BLaER1 (cell line): Measurements from ENCODE around the gene CAB39.
"Not testable (repeated sequence)": the region's sequence is repeated elsewhere in the genome, so short reads cannot be mapped to it uniquely, and the experiment has no call there.

Source experiments
- H3K27ac ChIP-seq: shearing (Covaris generic); formaldehyde crosslinking; 2 replicates; pipeline ENCODE4 v1.8.1; 2022
- H3K27me3 ChIP-seq: shearing (Covaris generic); formaldehyde crosslinking; 2 replicates; pipeline ENCODE4 v1.8.1; 2022
- H3K36me3 ChIP-seq: shearing (Covaris generic); formaldehyde crosslinking; 2 replicates; pipeline ENCODE4 v1.8.1; 2022
- H3K4me1 ChIP-seq: shearing (Covaris generic); formaldehyde crosslinking; 2 replicates; pipeline ENCODE4 v1.8.1; 2022
- H3K4me2 ChIP-seq: shearing (Covaris generic); formaldehyde crosslinking; 2 replicates; pipeline ENCODE4 v1.8.1; 2022
- H3K4me3 ChIP-seq: shearing (Covaris generic); formaldehyde crosslinking; 2 replicates; pipeline ENCODE4 v1.8.1; 2022
- H3K9ac ChIP-seq: shearing (Covaris generic); formaldehyde crosslinking; 2 replicates; pipeline ENCODE4 v1.8.1; 2022
- H3K9me3 ChIP-seq: shearing (Covaris generic); formaldehyde crosslinking; 2 replicates; pipeline ENCODE4 v1.8.1; 2022
- H4K20me1 ChIP-seq: shearing (Covaris generic); formaldehyde crosslinking; 2 replicates; pipeline ENCODE4 v1.8.1; 2022
- Cebpa-rat ChIP-seq: shearing (Covaris generic); IDR thresholded peaks from 2 replicates; pipeline ENCODE4 v1.8.1; 2022

Gene CAB39

DNA sequence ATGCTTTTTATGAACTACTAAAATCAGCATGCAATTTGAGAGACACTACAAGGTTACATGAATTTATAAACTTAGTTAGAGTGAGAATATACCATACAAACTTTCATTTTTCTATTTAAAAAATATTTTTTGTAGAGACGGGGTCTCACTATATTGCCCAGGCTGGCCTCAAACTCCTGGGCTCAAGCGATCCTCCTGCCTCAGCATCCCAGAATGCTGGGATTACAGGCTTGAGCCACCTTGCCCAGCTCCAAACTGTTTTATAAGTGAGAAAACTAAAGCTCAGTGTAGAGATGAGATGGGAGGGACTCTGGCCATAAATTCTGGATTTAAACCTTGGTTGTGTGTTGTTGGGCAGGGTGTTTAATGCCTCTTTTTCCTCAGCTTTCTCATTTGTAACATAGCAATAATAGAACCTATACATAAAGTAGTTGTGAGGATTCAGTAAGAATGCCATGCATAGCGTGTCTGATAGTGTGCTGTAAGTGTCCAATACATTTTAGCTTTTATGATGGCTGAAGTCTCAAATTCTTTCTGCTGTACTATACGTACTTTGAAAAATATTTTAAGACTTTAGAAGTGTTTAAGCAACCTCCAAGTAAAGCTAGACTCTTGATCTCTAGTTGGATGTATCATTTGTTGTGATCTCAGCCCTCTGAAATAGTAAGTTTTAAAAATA is 9.7 kb downstream of the CAB39 start:
- Histone ChIP-seq H3K4me2 (no peak overlapping the region; the same call in 1 of the 2 replicates), H3K9ac (peak overlapping the region; percentile 38; the same call in 1 of the 2 replicates), H3K9me3 (no peaks in the 10 kb centered on the region), H3K27me3 (no peaks in the 10 kb centered on the region), H3K4me1 (peaks cover 60% of the 10 kb centered on the region), H3K27ac (peak overlapping the region; percentile 6; the same call in 1 of the 2 replicates), H3K4me3 (no peak overlapping the region), H3K36me3 (peaks cover 45% of the 10 kb centered on the region), H4K20me1 (peaks cover 97% of the 10 kb centered on the region)
- no peak for TF ChIP-seq Cebpa-rat

DNA sequence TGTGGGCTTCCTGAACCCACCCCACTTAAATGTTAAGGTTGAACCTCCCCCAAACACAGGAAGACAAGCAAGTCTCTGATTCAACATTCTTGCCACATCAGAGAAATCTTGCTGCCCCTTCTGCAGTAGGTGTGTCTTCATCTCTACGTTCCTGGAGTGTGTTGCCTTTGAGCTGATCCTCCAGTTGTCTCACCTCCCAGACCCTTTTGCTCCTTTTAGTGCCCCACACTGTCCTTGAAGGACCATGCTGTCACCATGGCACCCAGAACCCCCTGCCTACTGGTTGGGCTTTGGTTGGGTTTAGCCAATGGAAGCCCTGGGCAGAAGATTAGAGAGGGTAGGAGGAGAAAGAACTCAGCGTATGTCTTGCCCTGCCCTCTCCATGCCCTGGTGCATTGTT is 10.7 kb downstream of the CAB39 start:
- H3K9me3 ChIP-seq, result no peaks in the 10 kb centered on the region
- H3K36me3 ChIP-seq, result peaks cover 55% of the 10 kb centered on the region
- H3K27ac ChIP-seq, result no peak overlapping the region
- H3K27me3 ChIP-seq, result no peaks in the 10 kb centered on the region
- no peak overlapping the region for H3K9ac ChIP-seq
- peak overlapping the region; percentile 20; the same call in 1 of the 2 replicates for H3K4me2 ChIP-seq
- no peak for TF ChIP-seq Cebpa-rat
- H3K4me1 ChIP-seq, result peaks cover 50% of the 10 kb centered on the region
- H4K20me1 ChIP-seq, result peaks cover 97% of the 10 kb centered on the region
- no peak overlapping the region for H3K4me3 ChIP-seq

DNA sequence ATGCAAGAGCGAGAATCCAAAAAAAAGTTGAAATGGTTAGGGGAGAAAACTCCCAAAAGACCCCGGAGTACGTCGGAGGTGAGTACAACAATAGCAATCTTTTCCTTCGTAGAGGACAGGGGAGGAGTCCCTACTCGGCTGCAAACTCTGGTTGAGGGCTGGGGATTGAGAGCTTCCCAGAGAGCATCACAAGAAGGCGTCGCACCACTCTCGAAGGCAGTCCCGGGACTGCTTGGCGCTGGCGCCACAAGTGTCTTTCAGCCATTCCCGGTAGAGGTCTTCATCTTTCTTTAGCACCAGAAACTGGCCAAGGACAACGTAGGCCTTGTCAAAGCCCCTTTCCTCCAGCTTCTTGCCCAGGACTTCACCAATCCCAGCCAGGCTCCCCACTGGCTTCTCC is 12.3 kb downstream of the CAB39 start:
- not testable (repeated sequence) for H3K9ac ChIP-seq, H3K4me2 ChIP-seq, H3K27me3 ChIP-seq, H3K4me3 ChIP-seq, H3K9me3 ChIP-seq, H3K27ac ChIP-seq
- H4K20me1 ChIP-seq, result peaks cover 97% of the 10 kb centered on the region
- peaks cover 58% of the 10 kb centered on the region for H3K36me3 ChIP-seq
- H3K4me1 ChIP-seq, result peaks cover 37% of the 10 kb centered on the region

DNA sequence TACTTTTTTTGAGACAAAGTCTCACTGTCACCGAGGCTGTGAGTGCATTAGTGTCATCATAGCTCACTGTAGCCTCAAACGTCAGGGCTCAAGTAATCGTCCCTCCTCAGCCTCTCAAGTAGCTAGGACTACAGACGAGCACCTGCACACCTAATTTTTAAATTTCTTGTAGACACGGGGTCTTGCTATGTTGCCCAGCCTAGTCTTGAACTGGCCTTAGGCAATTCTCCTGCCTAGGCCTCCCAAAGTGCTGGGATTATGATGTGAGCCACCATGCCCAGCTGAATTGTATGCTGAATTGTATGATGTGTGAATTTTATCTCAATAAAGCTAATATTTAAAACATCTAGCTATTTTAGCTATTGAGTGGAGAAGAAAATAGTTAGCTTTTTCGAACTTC is 18.9 kb downstream of the CAB39 start:
- H3K27me3 ChIP-seq, result no peaks in the 10 kb centered on the region
- no peak overlapping the region for H3K4me2 ChIP-seq
- H3K4me3 ChIP-seq, result no peak overlapping the region
- peaks cover 99% of the 10 kb centered on the region for H4K20me1 ChIP-seq
- TF ChIP-seq Cebpa-rat, result no peak
- no peaks in the 10 kb centered on the region for H3K9me3 ChIP-seq
- peaks cover 13% of the 10 kb centered on the region for H3K4me1 ChIP-seq
- peaks cover 29% of the 10 kb centered on the region for H3K36me3 ChIP-seq
- no peak overlapping the region for H3K9ac ChIP-seq
- H3K27ac ChIP-seq, result no peak overlapping the region

DNA sequence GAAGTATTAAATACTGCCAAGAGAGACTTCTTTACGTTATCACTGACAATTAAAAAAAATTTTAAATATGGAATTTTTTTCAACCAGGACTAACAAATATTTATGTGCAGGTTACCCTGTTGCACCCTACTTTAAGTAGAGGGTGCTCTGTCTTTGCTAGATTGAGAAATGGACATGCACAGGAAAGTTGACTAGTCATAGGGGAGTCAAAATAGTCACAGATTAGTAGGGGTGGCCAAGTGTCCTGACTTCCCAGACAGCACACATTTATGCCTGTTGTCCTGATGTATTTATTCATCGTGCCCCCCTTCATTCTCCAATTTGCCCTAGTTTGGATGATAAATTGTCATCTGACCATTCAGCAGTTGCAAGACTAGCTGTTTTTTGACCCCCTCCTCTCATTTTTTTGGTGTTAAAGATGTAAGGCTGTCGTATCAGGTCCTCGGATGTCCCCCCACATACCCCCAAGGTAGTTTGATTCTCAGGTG is 20.3 kb downstream of the CAB39 start:
- H3K27ac ChIP-seq, result no peak overlapping the region
- no peak for TF ChIP-seq Cebpa-rat

DNA sequence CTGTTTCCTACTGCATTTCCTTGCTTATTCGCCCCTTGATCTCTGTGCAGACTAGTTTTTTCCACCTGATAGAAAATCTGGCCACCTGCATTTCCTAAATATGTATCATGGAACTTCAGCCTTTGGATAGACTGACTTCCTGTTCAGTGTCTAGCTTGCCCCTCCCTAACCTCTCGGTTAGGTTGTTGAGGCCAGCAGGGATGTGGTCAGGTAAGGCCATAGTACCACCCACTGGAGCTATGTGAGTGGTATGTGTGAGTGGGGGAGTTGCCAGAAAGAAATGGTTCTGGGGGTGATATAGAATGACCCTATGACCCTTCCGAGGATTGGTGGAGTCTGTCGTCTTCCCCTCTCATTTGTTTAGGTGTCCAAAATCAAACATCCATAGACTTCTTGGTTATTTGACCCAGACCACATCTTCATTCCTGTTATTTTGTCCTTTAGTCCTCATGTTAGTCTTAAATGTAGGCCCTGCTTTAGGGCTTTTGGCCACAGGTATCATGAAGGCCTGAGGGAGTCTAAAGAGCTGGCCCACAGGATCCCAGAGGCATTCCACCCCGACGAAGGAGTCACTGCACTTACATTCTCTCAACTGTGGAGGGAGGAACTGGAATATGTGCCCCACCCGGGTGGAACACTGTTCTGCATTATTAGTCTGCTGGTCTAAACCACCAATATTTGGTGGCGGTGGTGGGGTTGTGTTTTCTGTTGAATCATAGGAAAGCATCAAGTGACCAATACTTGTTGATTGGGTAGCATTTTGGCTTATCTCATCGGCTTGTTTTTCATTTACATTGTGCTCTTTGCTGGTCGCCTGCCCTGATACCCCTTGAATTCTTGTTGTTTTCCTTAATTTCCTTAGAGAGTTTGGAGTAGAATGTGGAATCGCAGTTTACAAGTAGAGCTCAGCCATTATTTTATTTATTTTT is 21.9 kb downstream of the CAB39 start:
- no peak overlapping the region for H3K9ac ChIP-seq
- H3K4me2 ChIP-seq, result no peak overlapping the region
- no peak for TF ChIP-seq Cebpa-rat
- H3K4me1 ChIP-seq, result peaks cover 41% of the 10 kb centered on the region
- H3K9me3 ChIP-seq, result no peaks in the 10 kb centered on the region
- H4K20me1 ChIP-seq, result peaks cover 100% of the 10 kb centered on the region
- H3K36me3 ChIP-seq, result peaks cover 14% of the 10 kb centered on the region
- no peaks in the 10 kb centered on the region for H3K27me3 ChIP-seq
- H3K27ac ChIP-seq, result no peak overlapping the region
- H3K4me3 ChIP-seq, result no peak overlapping the region

More for the DNA sequence above, 20.3 kb downstream of the CAB39 start:
- no peak overlapping the region for H3K4me2 ChIP-seq
- no peaks in the 10 kb centered on the region for H3K9me3 ChIP-seq
- H3K4me1 ChIP-seq, result peaks cover 27% of the 10 kb centered on the region
- H3K9ac ChIP-seq, result no peak overlapping the region
- H4K20me1 ChIP-seq, result peaks cover 100% of the 10 kb centered on the region
- no peaks in the 10 kb centered on the region for H3K27me3 ChIP-seq
- no peak overlapping the region for H3K4me3 ChIP-seq
- peaks cover 20% of the 10 kb centered on the region for H3K36me3 ChIP-seq

DNA sequence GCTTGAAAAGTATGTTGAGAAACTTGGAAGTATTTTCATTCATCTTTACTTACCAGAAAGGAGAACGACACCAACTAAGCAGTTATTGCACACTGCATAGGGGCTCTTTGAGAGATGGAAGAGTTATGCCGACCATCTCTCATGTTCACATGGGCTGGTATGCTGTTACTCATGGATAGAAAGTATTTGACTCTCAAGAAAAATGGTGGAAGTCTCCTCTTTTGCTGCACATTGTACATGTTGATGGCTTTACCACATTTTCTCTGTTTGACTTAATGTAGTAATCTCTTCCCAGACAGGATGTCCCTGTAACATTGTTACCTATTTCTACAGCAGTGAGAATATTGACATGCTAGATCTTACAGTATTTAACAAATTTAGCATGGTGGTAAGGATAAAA is 23.2 kb downstream of the CAB39 start:
- Histone ChIP-seq H3K4me3 (no peak overlapping the region), H3K36me3 (peaks cover 28% of the 10 kb centered on the region), H3K9ac (no peak overlapping the region), H3K4me2 (peak overlapping the region; percentile 69), H3K9me3 (peaks cover 9% of the 10 kb centered on the region; the same call in 1 of the 2 replicates), H3K27me3 (no peaks in the 10 kb centered on the region), H3K27ac (no peak overlapping the region), H3K4me1 (peaks cover 41% of the 10 kb centered on the region), H4K20me1 (peaks cover 100% of the 10 kb centered on the region)
- no peak for TF ChIP-seq Cebpa-rat

DNA sequence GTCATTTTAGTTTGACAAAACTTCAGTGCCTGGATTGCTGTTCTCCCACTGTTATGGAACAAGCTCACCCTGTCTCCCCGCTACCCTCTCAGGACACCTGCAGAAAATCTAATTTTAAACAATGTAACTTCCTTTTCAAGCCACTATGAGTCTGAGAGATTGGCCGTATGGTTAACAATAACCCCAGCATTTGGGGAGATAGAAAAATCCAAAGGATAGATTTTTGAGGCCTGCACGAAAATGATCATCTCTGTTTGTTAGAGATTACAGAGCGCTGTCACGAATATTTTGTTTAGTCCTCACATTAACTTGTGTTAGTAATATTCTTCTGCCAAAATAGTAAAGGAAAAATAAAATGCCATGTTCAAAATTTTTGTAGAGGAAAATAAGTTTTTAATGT is 24.7 kb downstream of the CAB39 start:
- no peak for TF ChIP-seq Cebpa-rat
- H3K36me3 ChIP-seq, result peaks cover 38% of the 10 kb centered on the region
- peak overlapping the region; percentile 46; the same call in 1 of the 2 replicates for H3K9ac ChIP-seq
- peaks cover 97% of the 10 kb centered on the region for H4K20me1 ChIP-seq
- H3K4me1 ChIP-seq, result peaks cover 41% of the 10 kb centered on the region
- H3K9me3 ChIP-seq, result peaks cover 14% of the 10 kb centered on the region; the same call in 1 of the 2 replicates
- no peak overlapping the region for H3K4me3 ChIP-seq
- H3K27me3 ChIP-seq, result no peaks in the 10 kb centered on the region
- peak overlapping the region; percentile 25; the same call in 1 of the 2 replicates for H3K27ac ChIP-seq
- H3K4me2 ChIP-seq, result peak overlapping the region; percentile 69

DNA sequence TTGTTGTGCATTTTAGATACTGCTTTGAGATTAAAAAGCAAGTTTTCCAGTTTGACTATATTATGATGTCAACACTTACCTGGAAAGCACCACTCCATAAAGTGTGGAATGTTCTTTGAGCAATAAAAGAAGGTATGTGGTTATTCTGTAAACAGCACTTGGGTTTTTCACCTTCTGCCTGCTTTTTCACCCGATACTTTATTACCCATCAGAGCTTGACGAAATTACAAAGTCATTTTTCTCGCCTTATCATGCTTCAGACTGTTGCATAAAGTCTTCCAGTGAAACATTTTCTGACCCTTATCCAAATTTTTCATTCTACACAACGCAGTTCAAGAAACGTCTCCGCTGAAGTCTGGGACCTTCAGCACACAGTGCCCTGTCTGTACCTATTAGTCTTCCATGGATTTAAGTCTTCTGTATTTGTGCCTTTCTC is 25.2 kb downstream of the CAB39 start:
- peak overlapping the region; percentile 25 for H3K27ac ChIP-seq

More for the DNA sequence above, 25.2 kb downstream of the CAB39 start:
- Histone ChIP-seq H4K20me1 (peaks cover 97% of the 10 kb centered on the region), H3K36me3 (peaks cover 40% of the 10 kb centered on the region), H3K27me3 (no peaks in the 10 kb centered on the region), H3K9me3 (peaks cover 14% of the 10 kb centered on the region; the same call in 1 of the 2 replicates), H3K4me3 (no peak overlapping the region), H3K9ac (peak overlapping the region; percentile 46), H3K4me2 (peak overlapping the region; percentile 69), H3K4me1 (peaks cover 41% of the 10 kb centered on the region)
- no peak for TF ChIP-seq Cebpa-rat
